Endodermal cell (in vitro differentiated cells): ENCODE results near the gene TARS2. TPM values are rescaled to one million over a fixed set of nuclear protein-coding genes. Genes with fewer than 3 reads are reported as not detected.

Experiments used
- DNase-seq: peaks from one replicate; pipeline ENCODE4 v3.0.0-alpha.2; 2017
- H3K27ac ChIP-seq: 2 replicates; pipeline ENCODE4 v1.5.1; 2013; ENCODE audit warnings: mild to moderate bottlenecking, low read depth, low read length, moderate library complexity
- H3K27me3 ChIP-seq: 2 replicates; pipeline ENCODE4 v1.6.1; 2013; ENCODE audit warnings: mild to moderate bottlenecking, low read length, moderate library complexity; ENCODE audit not compliant: insufficient read depth, control insufficient read depth, poor library complexity, severe bottlenecking
- H3K36me3 ChIP-seq: 2 replicates; pipeline ENCODE4 v1.7.0; 2013; ENCODE audit warnings: mild to moderate bottlenecking, low read length, moderate library complexity; ENCODE audit not compliant: control insufficient read depth, insufficient read depth
- H3K4me1 ChIP-seq: one replicate; pipeline ENCODE4 v1.7.0; 2013; ENCODE audit warnings: low read length; ENCODE audit not compliant: control insufficient read depth, insufficient read depth
- H3K4me3 ChIP-seq: 2 replicates; pipeline ENCODE4 v1.5.1; 2013; ENCODE audit warnings: mild to moderate bottlenecking, low read length, moderate library complexity
- H3K9ac ChIP-seq: 2 replicates; pipeline ENCODE4 v1.6.1; 2013; ENCODE audit warnings: mild to moderate bottlenecking, low read length, moderate library complexity; ENCODE audit not compliant: poor library complexity, severe bottlenecking; ENCODE audit errors: extremely low read depth
- H3K9me3 ChIP-seq: 2 replicates; pipeline ENCODE4 v1.6.1; 2013; ENCODE audit warnings: mild to moderate bottlenecking, low read length, moderate library complexity; ENCODE audit not compliant: control insufficient read depth
- H3K27ac Mint-ChIP-seq: 2 replicates; pipeline ENCODE4 v1.8.0; 2020; ENCODE audit warnings: mixed read lengths
- H3K27me3 Mint-ChIP-seq: 2 replicates; pipeline ENCODE4 v1.8.0; 2021; ENCODE audit warnings: mild to moderate bottlenecking, mixed read lengths; ENCODE audit not compliant: insufficient read depth
- H3K36me3 Mint-ChIP-seq: 2 replicates; pipeline ENCODE4 v1.8.0; 2020; ENCODE audit warnings: low read depth, mixed read lengths
- H3K4me1 Mint-ChIP-seq: 2 replicates; pipeline ENCODE4 v1.8.0; 2020; ENCODE audit warnings: mixed read lengths
- H3K4me3 Mint-ChIP-seq: 2 replicates; pipeline ENCODE4 v1.8.0; 2020; ENCODE audit warnings: mild to moderate bottlenecking, moderate library complexity, mixed read lengths
- H3K9me3 Mint-ChIP-seq: 2 replicates; pipeline ENCODE4 v1.8.0; 2020; ENCODE audit warnings: mild to moderate bottlenecking, mixed read lengths
- CTCF ChIP-seq: fragments of 200-600 bp; sonication (generic); conservative IDR thresholded peaks from 2 replicates; pipeline ENCODE4 v1.5.0; 2021; ENCODE audit warnings: antibody characterized with exemption, mild to moderate bottlenecking
- WGBS, 2 experiments: methylation state at CpG; one replicate each; pipeline versions ENCODE4 v1.1.5 to v1.1.7; 2013; ENCODE audit warnings: missing lambda C conversion rate in 2 of 2, mixed read lengths in 1 of 2; ENCODE audit not compliant: insufficient coverage in 1 of 2, insufficient read length in 1 of 2; 5-methylcytosine and 5-hydroxymethylcytosine counted together
- total RNA-seq, 2 donors: library from RNA; stranded (reverse); fragmentation: NEBNext Ultra II Directional in 1 of 2; extraction: Animal tissue kit (Norgen Biotek cat#: 25700) in 1 of 2; gene quantifications; 2 replicates in 1 of 2; 3 replicates in 1 of 2; pipeline ENCODE4 v1.2.1, GENCODE V29; 2021

TARS2 gene
- total RNA-seq, 2 donors from 2014 or later, result 32.9 to 39.4 TPM

GRCh38 chr1:150493175-150493574 is 6.0 kb downstream of the TARS2 start:
- peaks cover 59% of the 10 kb centered on the region for H3K36me3 ChIP-seq
- TF ChIP-seq CTCF, result no peak
- no peak overlapping the region for H3K27ac Mint-ChIP-seq
- H3K27ac ChIP-seq, result no peak overlapping the region
- H3K4me1 ChIP-seq, result no peaks in the 10 kb centered on the region
- no peaks in the 10 kb centered on the region for H3K27me3 Mint-ChIP-seq
- no peak overlapping the region for H3K9ac ChIP-seq
- H3K4me1 Mint-ChIP-seq, result peaks cover 2% of the 10 kb centered on the region
- peaks cover 62% of the 10 kb centered on the region for H3K36me3 Mint-ChIP-seq
- no peak overlapping the region for H3K4me3 ChIP-seq
- H3K4me3 Mint-ChIP-seq, result no peak overlapping the region
- no peaks in the 10 kb centered on the region for H3K9me3 Mint-ChIP-seq
- no peaks in the 10 kb centered on the region for H3K27me3 ChIP-seq
- H3K9me3 ChIP-seq, result no peaks in the 10 kb centered on the region
- DNase-seq, result no peak
- 86 to 94% methylated on average over 7 to 8 of the region's 8 CpGs for WGBS, 2 experiments

DNA sequence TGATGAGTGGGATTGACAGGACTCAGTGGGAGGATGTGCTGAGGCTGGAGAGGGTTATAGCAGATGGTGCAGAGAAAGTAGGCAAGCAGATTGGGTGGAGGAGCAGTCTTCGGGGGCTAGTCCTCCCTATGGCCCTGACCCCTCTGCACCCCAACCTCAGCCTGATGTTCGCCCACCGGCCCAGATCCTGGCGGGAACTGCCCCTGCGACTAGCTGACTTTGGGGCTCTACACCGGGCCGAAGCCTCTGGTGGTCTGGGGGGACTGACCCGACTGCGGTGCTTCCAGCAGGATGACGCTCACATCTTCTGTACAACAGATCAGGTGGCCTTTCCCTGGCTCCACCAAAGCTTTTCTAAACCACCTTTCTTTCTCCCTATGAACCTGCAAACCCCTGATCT is 11.1 kb downstream of the TARS2 start:
- Mint-ChIP-seq H3K36me3 (peaks cover 57% of the 10 kb centered on the region), H3K4me1 (no peaks in the 10 kb centered on the region), H3K4me3 (no peak overlapping the region), H3K27me3 (no peaks in the 10 kb centered on the region), H3K27ac (no peak overlapping the region), H3K9me3 (no peaks in the 10 kb centered on the region)
- no peak for TF ChIP-seq CTCF
- Histone ChIP-seq H3K9ac (no peak overlapping the region), H3K36me3 (peaks cover 42% of the 10 kb centered on the region), H3K4me1 (no peaks in the 10 kb centered on the region), H3K27ac (no peak overlapping the region), H3K4me3 (no peak overlapping the region), H3K9me3 (no peaks in the 10 kb centered on the region), H3K27me3 (no peaks in the 10 kb centered on the region)
- no peak for DNase-seq
- 94 to 95% methylated on average over 9 to 10 of the region's 10 CpGs for whole genome bisulfite sequencing, 2 experiments

GRCh38 chr1:150505431-150505830 is 18.2 kb downstream of the TARS2 start:
- H3K9ac ChIP-seq, result no peak overlapping the region
- no peaks in the 10 kb centered on the region for H3K27me3 Mint-ChIP-seq
- no peaks in the 10 kb centered on the region for H3K9me3 Mint-ChIP-seq
- no peaks in the 10 kb centered on the region for H3K9me3 ChIP-seq
- peaks cover 39% of the 10 kb centered on the region for H3K36me3 ChIP-seq
- DNase-seq, result no peak
- peaks cover 20% of the 10 kb centered on the region for H3K4me1 ChIP-seq
- no peaks in the 10 kb centered on the region for H3K27me3 ChIP-seq
- H3K4me3 ChIP-seq, result no peak overlapping the region
- H3K27ac ChIP-seq, result no peak overlapping the region
- H3K27ac Mint-ChIP-seq, result peak overlapping the region; percentile 56
- H3K4me3 Mint-ChIP-seq, result no peak overlapping the region
- peaks cover 36% of the 10 kb centered on the region for H3K36me3 Mint-ChIP-seq
- 93 to 96% methylated on average over 4 to 6 of the region's 6 CpGs for WGBS, 2 experiments
- peaks cover 43% of the 10 kb centered on the region for H3K4me1 Mint-ChIP-seq
- no peak for TF ChIP-seq CTCF
